Neural progenitor cell (in vitro differentiated cells): ENCODE results near the gene RAPGEF5. TPM values are rescaled to one million over a fixed set of nuclear protein-coding genes. Genes with fewer than 3 reads are reported as not detected.

Source experiments
- DNase-seq: peaks from one replicate; pipeline ENCODE4 v3.0.0-alpha.2; 2016; ENCODE audit warnings: low spot score
- H2AFZ ChIP-seq: fragments of 200-600 bp; sonication (generic); replicated peaks from 2 replicates; pipeline ENCODE4 v1.6.1; 2016; ENCODE audit warnings: antibody characterized with exemption
- H3F3A ChIP-seq: fragments of 200-600 bp; sonication (generic); 2 replicates; pipeline ENCODE4 v1.6.1; 2016; ENCODE audit warnings: antibody characterized with exemption, low read depth
- H3K27ac ChIP-seq: fragments of 200-600 bp; sonication (generic); 2 replicates; pipeline ENCODE4 v1.5.1; 2016; ENCODE audit warnings: mild to moderate bottlenecking
- H3K27me3 ChIP-seq: fragments of 200-600 bp; sonication (generic); 2 replicates; pipeline ENCODE4 v1.6.1; 2016; ENCODE audit warnings: mild to moderate bottlenecking, moderate library complexity
- H3K36me3 ChIP-seq: fragments of 200-600 bp; sonication (generic); 2 replicates; pipeline ENCODE4 v1.5.1; 2016
- H3K4me1 ChIP-seq: fragments of 200-600 bp; sonication (generic); 2 replicates; pipeline ENCODE4 v1.6.1; 2016; ENCODE audit warnings: mixed run types
- H3K4me2 ChIP-seq: fragments of 200-600 bp; sonication (generic); 2 replicates; pipeline ENCODE4 v1.6.1; 2016
- H3K4me3 ChIP-seq: fragments of 200-600 bp; sonication (generic); 2 replicates; pipeline ENCODE4 v1.5.1; 2016
- H3K79me2 ChIP-seq: fragments of 200-600 bp; sonication (generic); 2 replicates; pipeline ENCODE4 v1.6.1; 2016; ENCODE audit warnings: low read depth
- H3K9ac ChIP-seq: fragments of 200-600 bp; sonication (generic); 2 replicates; pipeline ENCODE4 v1.6.1; 2016
- H3K9me3 ChIP-seq: fragments of 200-600 bp; sonication (generic); 2 replicates; pipeline ENCODE4 v1.5.1; 2016; ENCODE audit warnings: low read depth
- H4K20me1 ChIP-seq: fragments of 200-600 bp; sonication (generic); 2 replicates; pipeline ENCODE4 v1.6.1; 2016; ENCODE audit warnings: low read depth
- H3K27ac Mint-ChIP-seq: 3 replicates; pipeline ENCODE4 v1.8.0; 2021; ENCODE audit warnings: mixed read lengths
- H3K27me3 Mint-ChIP-seq: 2 replicates; pipeline ENCODE4 v1.8.0; 2022; ENCODE audit warnings: low read depth, mild to moderate bottlenecking, inconsistent platforms, moderate library complexity, mixed read lengths; ENCODE audit not compliant: insufficient read depth
- H3K36me3 Mint-ChIP-seq: 3 replicates; pipeline ENCODE4 v1.8.0; 2021; ENCODE audit warnings: mixed read lengths
- H3K4me1 Mint-ChIP-seq: 3 replicates; pipeline ENCODE4 v1.8.0; 2021; ENCODE audit warnings: mixed read lengths
- H3K4me3 Mint-ChIP-seq: 3 replicates; pipeline ENCODE4 v1.8.0; 2021; ENCODE audit warnings: mild to moderate bottlenecking, moderate library complexity, mixed read lengths
- H3K9me3 Mint-ChIP-seq: 3 replicates; pipeline ENCODE4 v1.8.0; 2020; ENCODE audit warnings: mixed read lengths
- EZH2 ChIP-seq: fragments of 200-600 bp; sonication (generic); IDR thresholded peaks from 2 replicates; pipeline ENCODE4 v1.6.1; 2017; ENCODE audit warnings: antibody characterized with exemption, mild to moderate bottlenecking, moderate library complexity
- EZH2phosphoT487 ChIP-seq: fragments of 200-600 bp; sonication (generic); IDR thresholded peaks from 2 replicates; pipeline ENCODE4 v1.6.1; 2017; ENCODE audit warnings: antibody characterized with exemption
- total RNA-seq: library from RNA; depleted of rRNA; stranded (reverse); fragments of >200 nt; gene quantifications from 2 replicates; pipeline ENCODE4 v1.2.3, GENCODE V29; 2015; ENCODE audit warnings: low replicate concordance
- TF ChIP-seq, protein P1 (sequence below): fragments of 200-600 bp; sonication (generic); IDR thresholded peaks from 2 replicates; pipeline ENCODE4 v1.5.1; 2017; ENCODE audit warnings: antibody characterized with exemption, mild to moderate bottlenecking

The RAPGEF5 gene
- total RNA-seq, 1 donor from 2014 or later = 5.7 TPM

DNA sequence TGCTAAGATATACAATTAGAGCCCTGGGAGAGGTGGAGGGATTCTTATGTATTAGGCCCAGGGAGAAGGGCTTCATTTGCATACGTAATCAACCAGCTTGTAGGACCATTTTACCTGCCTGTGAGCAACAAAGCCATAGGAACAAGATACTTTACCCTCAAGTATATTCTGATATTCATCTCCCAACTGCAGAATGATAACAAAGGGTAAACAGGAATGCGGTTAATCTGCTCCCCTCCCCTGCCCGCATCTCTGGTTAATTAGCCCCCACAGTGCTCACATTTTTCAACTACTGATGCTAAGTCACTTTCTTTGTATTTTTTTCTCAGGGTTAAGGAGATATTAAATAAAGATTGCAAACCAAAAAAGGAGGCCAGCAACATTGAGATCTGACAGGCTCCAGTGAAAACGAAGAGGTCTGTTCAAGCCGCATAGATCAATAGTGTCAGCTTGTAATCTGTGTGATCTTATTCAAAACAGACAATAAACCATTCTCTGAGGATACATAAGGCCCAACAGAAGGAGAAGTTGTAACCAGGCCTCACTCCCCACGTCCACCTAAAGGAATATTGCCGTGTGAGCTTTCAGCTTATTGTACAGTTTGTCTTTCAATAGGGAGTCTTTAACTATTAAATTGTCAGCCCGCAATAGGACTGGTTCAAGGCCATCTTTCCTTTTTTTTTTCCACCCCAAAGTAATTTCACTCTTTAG lies 203.4 kb downstream of the RAPGEF5 start:
- Mint-ChIP-seq H3K27ac (peak overlapping the region; percentile 100), H3K36me3 (peaks cover 19% of the 10 kb centered on the region), H3K4me3 (peak overlapping the region; percentile 72), H3K9me3 (no peaks in the 10 kb centered on the region), H3K4me1 (peaks cover 65% of the 10 kb centered on the region), H3K27me3 (peaks cover under 1% of the 10 kb centered on the region)
- no peaks in the 10 kb centered on the region for H3K36me3 ChIP-seq
- peak overlapping the region; percentile 34 for H3K4me3 ChIP-seq
- no peaks in the 10 kb centered on the region for H3K27me3 ChIP-seq
- H3K9me3 ChIP-seq = no peaks in the 10 kb centered on the region
- peaks cover 27% of the 10 kb centered on the region for H3K4me1 ChIP-seq
- peak; percentile 50 for DNase-seq
- H2AFZ ChIP-seq = no peak overlapping the region
- H3K79me2 ChIP-seq = no peaks in the 10 kb centered on the region
- TF ChIP-seq EZH2phosphoT487 (no peak), EZH2 (no peak)
- TF ChIP-seq, protein P1, sequence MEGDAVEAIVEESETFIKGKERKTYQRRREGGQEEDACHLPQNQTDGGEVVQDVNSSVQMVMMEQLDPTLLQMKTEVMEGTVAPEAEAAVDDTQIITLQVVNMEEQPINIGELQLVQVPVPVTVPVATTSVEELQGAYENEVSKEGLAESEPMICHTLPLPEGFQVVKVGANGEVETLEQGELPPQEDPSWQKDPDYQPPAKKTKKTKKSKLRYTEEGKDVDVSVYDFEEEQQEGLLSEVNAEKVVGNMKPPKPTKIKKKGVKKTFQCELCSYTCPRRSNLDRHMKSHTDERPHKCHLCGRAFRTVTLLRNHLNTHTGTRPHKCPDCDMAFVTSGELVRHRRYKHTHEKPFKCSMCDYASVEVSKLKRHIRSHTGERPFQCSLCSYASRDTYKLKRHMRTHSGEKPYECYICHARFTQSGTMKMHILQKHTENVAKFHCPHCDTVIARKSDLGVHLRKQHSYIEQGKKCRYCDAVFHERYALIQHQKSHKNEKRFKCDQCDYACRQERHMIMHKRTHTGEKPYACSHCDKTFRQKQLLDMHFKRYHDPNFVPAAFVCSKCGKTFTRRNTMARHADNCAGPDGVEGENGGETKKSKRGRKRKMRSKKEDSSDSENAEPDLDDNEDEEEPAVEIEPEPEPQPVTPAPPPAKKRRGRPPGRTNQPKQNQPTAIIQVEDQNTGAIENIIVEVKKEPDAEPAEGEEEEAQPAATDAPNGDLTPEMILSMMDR = no peak
- no peaks in the 10 kb centered on the region for H4K20me1 ChIP-seq
- peaks cover 16% of the 10 kb centered on the region for H3F3A ChIP-seq
- H3K27ac ChIP-seq = peak overlapping the region; percentile 77
- no peak overlapping the region for H3K9ac ChIP-seq
- peak overlapping the region; percentile 68 for H3K4me2 ChIP-seq

GRCh38 chr7:22152690-22153089 lies 204.3 kb downstream of the RAPGEF5 start:
- no peaks in the 10 kb centered on the region for H4K20me1 ChIP-seq
- no peak overlapping the region for H3K9ac ChIP-seq
- H3K36me3 ChIP-seq = no peaks in the 10 kb centered on the region
- Mint-ChIP-seq H3K27me3 (peaks cover 3% of the 10 kb centered on the region), H3K4me1 (peaks cover 63% of the 10 kb centered on the region), H3K4me3 (no peak overlapping the region), H3K27ac (peak overlapping the region; percentile 98), H3K36me3 (peaks cover 27% of the 10 kb centered on the region), H3K9me3 (peaks cover 2% of the 10 kb centered on the region)
- H2AFZ ChIP-seq = no peak overlapping the region
- H3K9me3 ChIP-seq = no peaks in the 10 kb centered on the region
- TF ChIP-seq, protein P1 = no peak
- TF ChIP-seq EZH2 (no peak), EZH2phosphoT487 (no peak)
- peak overlapping the region; percentile 68 for H3K4me2 ChIP-seq
- H3F3A ChIP-seq = peaks cover 16% of the 10 kb centered on the region
- H3K4me1 ChIP-seq = peaks cover 27% of the 10 kb centered on the region
- H3K4me3 ChIP-seq = no peak overlapping the region
- H3K27me3 ChIP-seq = no peaks in the 10 kb centered on the region
- H3K27ac ChIP-seq = peak overlapping the region; percentile 65
- DNase-seq = no peak
- no peaks in the 10 kb centered on the region for H3K79me2 ChIP-seq

- Histone ChIP-seq H3K79me2 (no peaks in the 10 kb centered on the region), H3K36me3 (no peaks in the 10 kb centered on the region), H4K20me1 (no peaks in the 10 kb centered on the region), H3K4me1 (peaks cover 35% of the 10 kb centered on the region), H3F3A (peaks cover 16% of the 10 kb centered on the region), H3K4me2 (no peak overlapping the region), H3K27ac (no peak overlapping the region), H3K9ac (no peak overlapping the region), H3K4me3 (no peak overlapping the region), H2AFZ (no peak overlapping the region), H3K9me3 (no peaks in the 10 kb centered on the region), H3K27me3 (no peaks in the 10 kb centered on the region)
- H3K27me3 Mint-ChIP-seq = peaks cover 3% of the 10 kb centered on the region
- peaks cover 62% of the 10 kb centered on the region for H3K4me1 Mint-ChIP-seq
- no peak overlapping the region for H3K4me3 Mint-ChIP-seq
- no peak for DNase-seq
- peak overlapping the region; percentile 77 for H3K27ac Mint-ChIP-seq
- peaks cover 2% of the 10 kb centered on the region for H3K9me3 Mint-ChIP-seq
- TF ChIP-seq, protein P1 = no peak
- TF ChIP-seq EZH2phosphoT487 (no peak), EZH2 (no peak)
- H3K36me3 Mint-ChIP-seq = peaks cover 28% of the 10 kb centered on the region
Observed at GRCh38 chr7:22151901-22152300, 205.1 kb downstream of the RAPGEF5 start.
